Measurements from ENCODE around the gene ST6GALNAC1.

The ST6GALNAC1 gene

GRCh38 chr17:76676629-76677028 is 33.1 kb upstream of the ST6GALNAC1 start:
- no peak for DNase-seq (ENCODE audit: low read depth, low spot score)

- no peak for DNase-seq (ENCODE audit: low read depth, low spot score)
Observed at GRCh38 chr17:76675648-76676047, 32.1 kb upstream of the ST6GALNAC1 start.

- DNase-seq (ENCODE audit: low read depth, low spot score): no peak
Observed at GRCh38 chr17:76674600-76674999, 31.0 kb upstream of the ST6GALNAC1 start.

- no peak for DNase-seq (ENCODE audit: low read depth, low spot score)
Observed at GRCh38 chr17:76673729-76674128, 30.2 kb upstream of the ST6GALNAC1 start.

GRCh38 chr17:76672892-76673291 is 29.3 kb upstream of the ST6GALNAC1 start:
- DNase-seq (ENCODE audit: low read depth, low spot score): no peak

- DNase-seq (ENCODE audit: low read depth, low spot score): no peak
Observed at GRCh38 chr17:76672270-76672851, 28.8 kb upstream of the ST6GALNAC1 start.

GRCh38 chr17:76671912-76672262 is 28.3 kb upstream of the ST6GALNAC1 start:
- DNase-seq (ENCODE audit: low read depth, low spot score): no peak

GRCh38 chr17:76671123-76671911 is 27.8 kb upstream of the ST6GALNAC1 start:
- DNase-seq (ENCODE audit: low read depth, low spot score): peak; percentile 99

GRCh38 chr17:76670718-76671122 is 27.2 kb upstream of the ST6GALNAC1 start:
- no peak for DNase-seq (ENCODE audit: low read depth, low spot score)

- DNase-seq (ENCODE audit: low read depth, low spot score): no peak
Observed at GRCh38 chr17:76670020-76670717, 26.6 kb upstream of the ST6GALNAC1 start.

GRCh38 chr17:76667786-76668453 is 24.4 kb upstream of the ST6GALNAC1 start:
- DNase-seq (ENCODE audit: low read depth, low spot score): no peak

GRCh38 chr17:76667491-76667755 is 23.9 kb upstream of the ST6GALNAC1 start:
- DNase-seq (ENCODE audit: low read depth, low spot score): no peak

GRCh38 chr17:76660656-76661042 is 17.1 kb upstream of the ST6GALNAC1 start:
- no peak for DNase-seq (ENCODE audit: low read depth, low spot score)

- no peak for DNase-seq (ENCODE audit: low read depth, low spot score)
Observed at GRCh38 chr17:76659928-76660655, 16.5 kb upstream of the ST6GALNAC1 start.

GRCh38 chr17:76658242-76658662 is 14.7 kb upstream of the ST6GALNAC1 start:
- no peak for DNase-seq (ENCODE audit: low read depth, low spot score)

- no peak for DNase-seq (ENCODE audit: low read depth, low spot score)
Observed at GRCh38 chr17:76657505-76658241, 14.1 kb upstream of the ST6GALNAC1 start.

GRCh38 chr17:76654408-76654807 is 10.9 kb upstream of the ST6GALNAC1 start:
- no peak for DNase-seq (ENCODE audit: low read depth, low spot score)

GRCh38 chr17:76650504-76650903 is 6.9 kb upstream of the ST6GALNAC1 start:
- no peak for DNase-seq (ENCODE audit: low read depth, low spot score)

- no peak for DNase-seq (ENCODE audit: low read depth, low spot score)
Observed at GRCh38 chr17:76646712-76647111, 3.2 kb upstream of the ST6GALNAC1 start.

- DNase-seq (ENCODE audit: low read depth, low spot score): no peak
Observed at GRCh38 chr17:76645481-76645880, 1.9 kb upstream of the ST6GALNAC1 start.

GRCh38 chr17:76644995-76645394 is 1.4 kb upstream of the ST6GALNAC1 start:
- no peak for DNase-seq (ENCODE audit: low read depth, low spot score)

All from activated CD4-positive, CD25-positive, alpha-beta regulatory T cell treated with anti-CD3 and anti-CD28 coated beads, Interleukin-2, amount 50 U/mL, for 16 hours (primary cell).